GM12878 (cell line): ENCODE data around the gene ZNF335. TPM values are rescaled to one million over a fixed set of nuclear protein-coding genes. Genes with fewer than 3 reads are reported as not detected.

Experiments used
- ATAC-seq: fragments of 200-7000 bp; cut with Tn5 transposase; 3 replicates; pipeline ENCODE4 v1.9.1; 2020; ENCODE audit warnings: mild to moderate bottlenecking, moderate library complexity
- BruUV-seq: library from RNA; stranded (reverse); fragments of 400-500 nt; replicated peaks from 2 replicates; lab custom pipeline; 2021; lab: Mats Ljungman, UMichigan
- CTCF ChIA-PET: fragments of 300-600 bp; sonication (Branson Sonifier 250); formaldehyde crosslinking; extraction: SDS; loops from one replicate; lab custom pipeline; 2021; ENCODE audit warnings: inconsistent platforms; lab: Yijun Ruan, JAX
- POLR2A ChIA-PET: fragments of 350-600 bp; formaldehyde crosslinking; extraction: SDS; loops from one replicate; lab custom pipeline; 2021; ENCODE audit warnings: inconsistent platforms; lab: Charles Lee
- RAD21 ChIA-PET: fragments of 300-600 bp; sonication (Branson Sonifier 250); formaldehyde crosslinking; loops from one replicate; lab custom pipeline; 2023; ENCODE audit warnings: antibody characterized with exemption; ENCODE audit not compliant: unreplicated experiment; lab: Charles Lee
- SMC1A ChIA-PET: fragments of 300-600 bp; sonication (Branson Sonifier 250); formaldehyde crosslinking; loops from one replicate; lab custom pipeline; 2023; ENCODE audit not compliant: unreplicated experiment, uncharacterized antibody; lab: Charles Lee
- DNase-seq: peaks from one replicate; pipeline ENCODE4 v3.0.0-alpha.2; 2011; ENCODE audit warnings: low read depth, low spot score
- FAIRE-seq: peaks from 3 replicates; lab custom pipeline; 2011; peaks lifted over from hg19 to GRCh38; lab: Jason Lieb, UNC
- H2AFZ ChIP-seq: 2 replicates; pipeline ENCODE4 v1.6.0; 2011; ENCODE audit warnings: low read depth, low read length, control low read depth; ENCODE audit not compliant: control insufficient read depth
- H3K27ac ChIP-seq: 2 replicates; pipeline ENCODE4 v1.5.1; 2011; ENCODE audit warnings: control low read depth; ENCODE audit not compliant: control insufficient read depth, insufficient read depth
- H3K27me3 ChIP-seq, 2 experiments: replicated peaks in 1 of 2; 2 replicates each; pipeline versions ENCODE4 v1.6.0 to v1.6.1; 2011; ENCODE audit warnings: low read length in 1 of 2; ENCODE audit not compliant: control insufficient read depth in 2 of 2, insufficient read depth in 2 of 2
- H3K36me3 ChIP-seq, 2 experiments: 2 replicates each; pipeline ENCODE4 v1.5.1; 2011; ENCODE audit warnings: low read length in 1 of 2; ENCODE audit not compliant: control insufficient read depth in 2 of 2, insufficient read depth in 2 of 2
- H3K4me1 ChIP-seq: 2 replicates; pipeline ENCODE4 v1.6.1; 2011; ENCODE audit warnings: mild to moderate bottlenecking, low read length, moderate library complexity, mixed read lengths; ENCODE audit not compliant: control insufficient read depth, insufficient read depth
- H3K4me2 ChIP-seq: 2 replicates; pipeline ENCODE4 v1.6.0; 2011; ENCODE audit warnings: control low read depth; ENCODE audit not compliant: control insufficient read depth, insufficient read depth
- H3K4me3 ChIP-seq: fragments of 200-600 bp; sonication (generic); 2 replicates; pipeline ENCODE4 v1.5.1; 2016
- H3K79me2 ChIP-seq: 2 replicates; pipeline ENCODE4 v1.6.0; 2011; ENCODE audit warnings: low read length; ENCODE audit not compliant: control insufficient read depth, insufficient read depth
- H3K9ac ChIP-seq: 2 replicates; pipeline ENCODE4 v1.8.0; 2011; ENCODE audit warnings: low read length, control low read depth, mixed read lengths; ENCODE audit not compliant: control insufficient read depth, insufficient read depth
- H3K9me3 ChIP-seq: replicated peaks from 3 replicates; pipeline ENCODE4 v1.5.1; 2011; ENCODE audit warnings: mild to moderate bottlenecking, low read length; ENCODE audit not compliant: control insufficient read depth, insufficient read depth
- H4K20me1 ChIP-seq: 2 replicates; pipeline ENCODE4 v1.6.0; 2011; ENCODE audit not compliant: control insufficient read depth, insufficient read depth
- BRCA1 ChIP-seq: IDR thresholded peaks from 2 replicates; pipeline ENCODE4 v1.6.1; 2011; ENCODE audit warnings: low read depth, low read length, improper control_type of control experiment
- CBX5 ChIP-seq: sonication (generic); IDR thresholded peaks from 2 replicates; pipeline ENCODE4 v1.6.1; 2016; ENCODE audit warnings: low read depth, moderate library complexity, mild to moderate bottlenecking, inconsistent platforms
- EGR1 ChIP-seq, 2 experiments: IDR thresholded peaks; 1 replicate in 1 of 2; 2 replicates in 1 of 2; pipeline ENCODE4 v1.6.1; 2011 to 2012; ENCODE audit warnings: low read depth in 2 of 2, low read length in 2 of 2, borderline replicate concordance in 1 of 2, mild to moderate bottlenecking in 1 of 2, moderate library complexity in 1 of 2
- RUNX3 ChIP-seq: IDR thresholded peaks from 2 replicates; pipeline ENCODE4 v1.6.1; 2012; ENCODE audit warnings: low read length, inconsistent platforms
- SIN3A ChIP-seq: IDR thresholded peaks from 2 replicates; pipeline ENCODE4 v1.6.1; 2012; ENCODE audit warnings: low read depth, low read length, improper control_type of control experiment
- SKIL ChIP-seq: fragments of 450-650 bp; IDR thresholded peaks from 2 replicates; pipeline ENCODE4 v1.6.1; 2017; ENCODE audit warnings: mild to moderate bottlenecking, low read depth, inconsistent platforms; ENCODE audit not compliant: poor library complexity, severe bottlenecking
- SMARCA5 ChIP-seq: fragments of 450-650 bp; IDR thresholded peaks from 2 replicates; pipeline ENCODE4 v1.6.1; 2017; ENCODE audit warnings: mild to moderate bottlenecking
- TARDBP ChIP-seq: IDR thresholded peaks from 2 replicates; pipeline ENCODE4 v1.6.1; 2016; ENCODE audit warnings: borderline replicate concordance
- ZNF217 ChIP-seq: fragments of 450-650 bp; IDR thresholded peaks from 2 replicates; pipeline ENCODE4 v1.6.1; 2017; ENCODE audit warnings: antibody characterized with exemption, mild to moderate bottlenecking
- WGBS: methylation state at CpG from one replicate; pipeline ENCODE4 v1.1.6; 2016; ENCODE audit warnings: low lambda C conversion rate; ENCODE audit not compliant: insufficient replicate concordance, insufficient coverage; ENCODE audit errors: missing lambda C conversion rate; 5-methylcytosine and 5-hydroxymethylcytosine counted together
- in situ Hi-C: fragments of 300-500 bp; cut with MboI; formaldehyde crosslinking; loops from 9 replicates; pipeline ENCODE4 v1.14.3; 2018; ENCODE audit warnings: mixed read lengths
- intact Hi-C: fragments of 100-400 bp; cut with micrococcal nuclease; formaldehyde crosslinking; loops from one replicate; pipeline ENCODE4 v1.14.2; 2022; ENCODE audit not compliant: unreplicated experiment
- polyA plus RNA-seq, 11 experiments: library from polyadenylated mRNA; depleted of rRNA in 4 of 11; unstranded in 6 of 11; stranded (reverse) in 5 of 11; fragments of >200 nt; fragmentation: Nextera tagmentation in 4 of 11; fragmentation: Illumina TruSeq in 1 of 11; extraction: Ambion mirVana in 4 of 11; extraction: Trizol in 1 of 11; gene quantifications; 1 replicate in 1 of 11; 2 replicates in 10 of 11; pipeline versions ENCODE4 v1.2.1 to v1.2.3, GENCODE V29; 2011 to 2016; ENCODE audit warnings: inconsistent platforms in 2 of 11, missing spikeins in 2 of 11, low read depth in 1 of 11
- total RNA-seq, 4 experiments: library from RNA; depleted of rRNA in 3 of 4; stranded (reverse); fragments of >200 nt in 3 of 4; fragmentation: Illumina TruSeq in 1 of 4; extraction: Trizol in 1 of 4; gene quantifications; 2 replicates each; pipeline versions ENCODE4 v1.2.1 to v1.2.3, GENCODE V29; 2013 to 2021
- TF ChIP-seq, protein P1 (sequence below): IDR thresholded peaks from 2 replicates; pipeline ENCODE4 v1.6.1; 2012; ENCODE audit warnings: low read depth, low read length, improper control_type of control experiment

Gene ZNF335
- total and polyA plus RNA-seq, 10 of the 15 experiments (the other 5 are each of a cell fraction or from before 2014, with no cell fraction given), result 0.74 to 30.1 (median 14.5) TPM

GRCh38 chr20:45971425-45971674 lies 653 bp downstream of the ZNF335 start (continued):
- TF ChIP-seq SKIL, result peak; percentile 92
- TF ChIP-seq CBX5, result no peak
- TF ChIP-seq BRCA1, result no peak; the same call in 1 of the 2 replicates
- TF ChIP-seq TARDBP, result 0 out of 2 replicates have a peak, but pooled peaks have one; percentile 5
- peak; percentile 99 for TF ChIP-seq ZNF217
- TF ChIP-seq SMARCA5, result peak; percentile 100

DNA sequence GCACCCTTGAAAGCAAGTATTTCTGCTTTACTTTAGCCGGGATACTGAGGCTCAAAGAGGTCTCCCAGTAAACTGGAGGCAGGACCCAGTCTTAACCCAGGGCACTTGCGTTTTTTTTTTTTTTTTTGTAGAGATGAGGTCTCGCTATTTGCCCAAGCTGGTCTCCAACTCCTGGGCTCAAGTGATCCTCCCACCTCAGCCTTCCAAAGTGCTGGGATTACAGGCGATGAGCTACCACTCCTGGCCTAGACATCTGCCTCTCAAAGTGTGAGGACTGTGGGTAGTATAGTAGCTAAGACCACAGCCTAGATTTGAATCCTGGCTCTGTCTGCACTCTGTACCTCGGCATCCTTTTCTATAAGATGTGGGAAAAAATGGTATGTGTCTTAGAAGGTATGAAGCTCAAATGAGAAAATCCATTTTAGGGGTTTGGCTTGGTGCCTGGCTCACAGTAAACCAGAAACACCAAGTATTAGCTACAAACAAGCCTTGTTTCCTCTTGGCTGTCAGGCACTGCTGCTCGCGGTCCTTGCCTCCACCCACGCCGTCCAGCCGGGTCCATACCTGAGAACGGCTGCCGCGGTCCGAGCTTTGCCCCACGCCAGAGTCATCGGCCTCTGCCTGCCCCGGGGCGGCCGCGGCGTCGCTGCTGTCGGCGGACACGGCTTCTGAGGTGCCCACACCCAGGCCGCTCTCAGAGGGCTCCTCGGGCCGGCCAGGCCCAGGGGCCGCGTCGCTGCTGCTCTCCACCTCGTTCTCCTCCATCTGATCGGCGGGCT lies 1.2 kb downstream of the ZNF335 start:
- FAIRE-seq, result peak; percentile 7
- BruUV-seq, result TSS peak; percentile 71
- peak overlapping the region; percentile 97 for H3K27ac ChIP-seq
- in situ Hi-C loops, result no loop called here
- no peaks in the 10 kb centered on the region; the same call in 2 of the 3 replicates for H3K9me3 ChIP-seq
- RAD21 ChIA-PET, result interaction anchor here (0.7 to 4.1 kb wide), 19 partner anchors 10 to 467 kb away, joined by 3 to 26 read pairs (median 5); partner anchors contain the start of genes ELMO2, MMP9, PCIF1 and PLTP
- SMC1A ChIA-PET, result interaction anchor here (0.6 to 3.6 kb wide), 20 partner anchors 9 to 172 kb away, joined by 3 to 34 read pairs (median 6); partner anchors contain the start of genes CTSA, NEURL2, PCIF1 and UBE2C
- intact Hi-C loops, result loop anchor here (2.0 to 5.0 kb wide), 4 partner anchors 36 to 116 kb away; partner anchors contain the start of genes CTSA, NCOA5, NEURL2 and PCIF1
- peak; percentile 38 for ATAC-seq
- peak overlapping the region; percentile 85 for H2AFZ ChIP-seq
- peaks cover 5 to 15% of the 10 kb centered on the region in 2 experiments for H3K36me3 ChIP-seq
- H3K27me3 ChIP-seq, result no peaks in the 10 kb centered on the region
- 0% methylated on average over 32 of the region's 34 CpGs for WGBS
- CTCF ChIA-PET, result interaction anchor here (1.1 to 12.1 kb wide), 31 partner anchors 10 to 394 kb away, joined by 3 to 151 read pairs (median 8); partner anchors contain the start of genes ACOT8, CTSA, MMP9 and NEURL2
- H3K79me2 ChIP-seq, result peaks cover 34% of the 10 kb centered on the region
- peak overlapping the region; percentile 83 for H3K4me2 ChIP-seq
- peak overlapping the region; percentile 81 for H3K4me3 ChIP-seq
- H3K9ac ChIP-seq, result peak overlapping the region; percentile 92
- no peaks in the 10 kb centered on the region for H4K20me1 ChIP-seq
- DNase-seq, result no peak
- POLR2A ChIA-PET, result interaction anchor here (0.6 to 3.5 kb wide), 21 partner anchors 10 to 1537 kb away, joined by 3 to 50 read pairs (median 4); partner anchors contain the start of genes CTSA, NEURL2 and PCIF1
- TF ChIP-seq EGR1 (IDR thresholded peaks at IDR 0.05; ENCODE audit: borderline replicate concordance in 1 of 2, low read depth in 2 of 2, low read length in 2 of 2) (peak in 1 of 2 experiments; percentile 81; a peak in 1 of 3 replicates), SIN3A (0 out of 2 replicates have a peak, but pooled peaks have one; percentile 53), RUNX3 (peak; percentile 4; the same call in 1 of the 2 replicates)
- TF ChIP-seq, protein P1, sequence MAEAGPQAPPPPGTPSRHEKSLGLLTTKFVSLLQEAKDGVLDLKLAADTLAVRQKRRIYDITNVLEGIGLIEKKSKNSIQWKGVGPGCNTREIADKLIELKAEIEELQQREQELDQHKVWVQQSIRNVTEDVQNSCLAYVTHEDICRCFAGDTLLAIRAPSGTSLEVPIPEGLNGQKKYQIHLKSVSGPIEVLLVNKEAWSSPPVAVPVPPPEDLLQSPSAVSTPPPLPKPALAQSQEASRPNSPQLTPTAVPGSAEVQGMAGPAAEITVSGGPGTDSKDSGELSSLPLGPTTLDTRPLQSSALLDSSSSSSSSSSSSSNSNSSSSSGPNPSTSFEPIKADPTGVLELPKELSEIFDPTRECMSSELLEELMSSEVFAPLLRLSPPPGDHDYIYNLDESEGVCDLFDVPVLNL, result no peak
- H3K4me1 ChIP-seq, result peaks cover 5% of the 10 kb centered on the region
